Brain microvascular endothelial cell (primary cell): ENCODE results near the gene PTGDS.

Experiments
- DNase-seq: peaks from one replicate; pipeline ENCODE4 v3.0.0-alpha.2; 2020
- H3K27ac ChIP-seq: fragments of 250-450 bp; sonication (Bioruptor Pico); 2 replicates; pipeline ENCODE4 v1.5.1; 2020; ENCODE audit warnings: mild to moderate bottlenecking, moderate library complexity
- H3K27me3 ChIP-seq: fragments of 250-450 bp; sonication (Bioruptor Pico); replicated peaks from 2 replicates; pipeline ENCODE4 v1.5.1; 2020; ENCODE audit warnings: mild to moderate bottlenecking
- H3K36me3 ChIP-seq: fragments of 250-450 bp; sonication (Bioruptor Pico); replicated peaks from 2 replicates; pipeline ENCODE4 v1.5.1; 2020; ENCODE audit warnings: mild to moderate bottlenecking
- H3K4me3 ChIP-seq: 2 replicates; pipeline ENCODE4 v1.5.1; 2011; ENCODE audit warnings: low read depth, mild to moderate bottlenecking, control low read depth, low read length, moderate library complexity
- in situ Hi-C: cut with HindIII; loops from 2 replicates; pipeline ENCODE4 v1.10.0; 2017; ENCODE audit warnings: low sequenced_read_pairs, low pct_ligation_motif_present
- TF ChIP-seq, protein P1 (sequence below): IDR thresholded peaks from 2 replicates; pipeline ENCODE4 v1.5.1; 2011; ENCODE audit warnings: low read depth, mild to moderate bottlenecking, moderate library complexity, low read length, control low read depth, inconsistent platforms; ENCODE audit errors: missing control alignments

PTGDS gene

DNA sequence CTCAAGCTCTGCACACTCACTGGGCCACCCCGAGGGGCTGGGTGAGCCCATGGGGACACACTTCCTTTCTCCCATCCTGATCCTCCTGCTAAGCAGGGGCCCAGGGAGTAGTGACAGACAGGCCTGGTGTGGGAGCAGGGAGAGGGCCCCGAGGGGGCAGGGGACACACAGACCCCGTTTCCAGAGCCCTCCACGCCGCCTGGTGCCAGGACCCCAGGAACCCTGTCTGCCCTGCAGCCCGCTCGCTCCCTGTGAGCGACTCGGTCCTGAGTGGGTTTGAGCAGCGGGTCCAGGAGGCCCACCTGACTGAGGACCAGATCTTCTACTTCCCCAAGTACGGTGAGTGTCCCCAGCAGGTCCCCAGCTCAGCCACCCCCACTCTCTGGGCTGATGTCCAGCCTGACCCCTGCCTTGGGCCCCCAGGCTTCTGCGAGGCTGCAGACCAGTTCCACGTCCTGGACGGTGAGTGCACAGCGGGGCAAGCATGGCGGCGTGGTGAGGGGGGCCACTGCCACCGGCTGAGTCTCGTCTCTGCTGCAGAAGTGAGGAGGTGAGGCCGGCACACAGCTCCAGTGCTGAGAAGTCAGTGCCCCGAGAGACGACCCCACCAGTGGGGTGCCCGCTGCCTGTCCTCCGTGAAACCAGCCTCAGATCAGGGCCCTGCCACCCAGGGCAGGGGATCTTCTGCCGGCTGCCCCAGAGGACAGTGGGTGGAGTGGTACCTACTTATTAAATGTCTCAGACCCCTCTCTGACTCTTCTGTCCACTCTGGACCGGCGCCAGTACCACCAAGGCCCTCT, 30.9 kb upstream of the PTGDS start:
- TF ChIP-seq, protein P1, sequence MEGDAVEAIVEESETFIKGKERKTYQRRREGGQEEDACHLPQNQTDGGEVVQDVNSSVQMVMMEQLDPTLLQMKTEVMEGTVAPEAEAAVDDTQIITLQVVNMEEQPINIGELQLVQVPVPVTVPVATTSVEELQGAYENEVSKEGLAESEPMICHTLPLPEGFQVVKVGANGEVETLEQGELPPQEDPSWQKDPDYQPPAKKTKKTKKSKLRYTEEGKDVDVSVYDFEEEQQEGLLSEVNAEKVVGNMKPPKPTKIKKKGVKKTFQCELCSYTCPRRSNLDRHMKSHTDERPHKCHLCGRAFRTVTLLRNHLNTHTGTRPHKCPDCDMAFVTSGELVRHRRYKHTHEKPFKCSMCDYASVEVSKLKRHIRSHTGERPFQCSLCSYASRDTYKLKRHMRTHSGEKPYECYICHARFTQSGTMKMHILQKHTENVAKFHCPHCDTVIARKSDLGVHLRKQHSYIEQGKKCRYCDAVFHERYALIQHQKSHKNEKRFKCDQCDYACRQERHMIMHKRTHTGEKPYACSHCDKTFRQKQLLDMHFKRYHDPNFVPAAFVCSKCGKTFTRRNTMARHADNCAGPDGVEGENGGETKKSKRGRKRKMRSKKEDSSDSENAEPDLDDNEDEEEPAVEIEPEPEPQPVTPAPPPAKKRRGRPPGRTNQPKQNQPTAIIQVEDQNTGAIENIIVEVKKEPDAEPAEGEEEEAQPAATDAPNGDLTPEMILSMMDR: no peak
- H3K36me3 ChIP-seq: peaks cover 19% of the 10 kb centered on the region
- H3K27ac ChIP-seq: no peak overlapping the region
- DNase-seq: no peak
- no peaks in the 10 kb centered on the region for H3K27me3 ChIP-seq
- no peak overlapping the region for H3K4me3 ChIP-seq
- in situ Hi-C loops: loop anchor here (25.0 kb wide), 1 partner anchor 91 kb away; the partner anchor contains the start of genes ABCA2, FUT7 and NPDC1

DNA sequence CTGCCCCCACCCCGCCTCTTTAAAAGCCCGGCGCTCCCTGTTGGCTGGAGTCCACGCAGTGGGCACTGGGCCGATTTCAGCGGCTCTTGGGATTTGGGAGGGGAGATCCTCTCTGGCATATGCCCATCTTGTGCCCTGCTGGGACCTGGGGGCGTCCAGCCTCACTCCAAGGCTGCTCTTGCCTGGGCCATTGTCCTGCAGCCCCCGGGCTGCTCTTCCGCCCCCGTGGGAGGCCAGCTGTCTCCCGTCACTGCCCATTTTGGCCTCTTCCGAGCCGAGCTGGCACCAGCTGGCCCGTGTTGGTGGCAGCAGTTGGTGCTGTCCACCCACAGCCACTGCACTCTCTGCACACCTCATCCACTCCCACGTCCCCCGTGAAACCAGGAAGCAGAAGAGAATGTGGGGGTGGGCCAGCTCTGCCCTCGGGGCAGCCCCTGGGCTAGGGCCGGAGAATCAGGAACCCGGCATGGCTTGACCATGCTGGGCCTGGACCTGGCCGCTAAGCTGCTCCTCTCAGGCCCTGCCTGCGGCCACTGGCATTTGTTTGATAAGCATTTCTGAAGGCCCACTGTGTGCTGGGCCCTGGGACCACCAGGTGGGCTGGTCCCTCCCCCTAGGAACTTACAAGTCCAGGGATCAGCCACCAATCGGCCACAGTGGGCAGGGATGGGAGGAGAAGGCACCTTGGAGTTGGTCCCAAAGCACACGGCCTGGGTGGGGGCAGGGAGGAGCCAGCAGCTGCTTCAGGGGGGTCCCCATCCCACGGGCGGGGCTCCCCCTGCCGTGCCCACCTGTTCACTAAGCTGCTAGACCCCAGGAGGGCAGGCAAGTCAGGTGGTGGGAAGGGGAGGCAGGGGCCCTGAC, 30.0 kb upstream of the PTGDS start:
- no peaks in the 10 kb centered on the region for H3K27me3 ChIP-seq
- TF ChIP-seq, protein P1: no peak
- peaks cover 11% of the 10 kb centered on the region for H3K36me3 ChIP-seq
- no peak for DNase-seq
- in situ Hi-C loops: loop anchor here (25.0 kb wide), 1 partner anchor 90 kb away; the partner anchor contains the start of genes ABCA2, FUT7 and NPDC1
- no peak overlapping the region for H3K4me3 ChIP-seq
- no peak overlapping the region for H3K27ac ChIP-seq

DNA sequence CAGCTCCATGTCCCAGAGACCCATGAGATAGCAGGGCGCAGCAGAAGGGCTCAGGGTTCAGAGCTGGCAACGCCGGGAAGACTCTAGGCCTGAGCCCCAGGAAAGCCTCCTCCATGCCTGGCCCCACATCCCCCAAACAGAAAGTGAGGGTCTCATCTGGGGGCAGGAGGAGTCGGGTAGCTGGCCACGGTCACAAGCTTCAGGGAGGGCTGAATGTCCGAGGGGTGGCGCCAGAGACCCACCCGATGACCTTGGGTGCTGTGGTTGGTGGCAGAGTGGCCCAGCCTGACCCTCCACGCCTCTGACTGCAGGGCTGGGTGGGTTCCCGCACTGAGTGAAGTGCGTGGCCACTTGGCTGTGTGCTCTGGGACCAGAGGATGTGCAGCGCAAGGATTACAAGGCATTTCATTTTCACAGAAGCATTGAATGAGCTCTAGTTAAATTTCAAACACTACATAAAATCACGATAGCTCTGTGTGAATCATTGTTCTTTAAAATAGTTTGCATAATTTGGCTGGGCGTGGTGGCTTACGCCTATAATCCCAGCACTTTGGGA, 29.3 kb upstream of the PTGDS start:
- Histone ChIP-seq H3K27ac (no peak overlapping the region), H3K27me3 (no peaks in the 10 kb centered on the region), H3K36me3 (peaks cover 3% of the 10 kb centered on the region), H3K4me3 (no peak overlapping the region)
- in situ Hi-C loops: loop anchor here (25.0 kb wide), 1 partner anchor 89 kb away; the partner anchor contains the start of genes ABCA2, FUT7 and NPDC1
- no peak for DNase-seq
- TF ChIP-seq, protein P1: peak; percentile 68

DNA sequence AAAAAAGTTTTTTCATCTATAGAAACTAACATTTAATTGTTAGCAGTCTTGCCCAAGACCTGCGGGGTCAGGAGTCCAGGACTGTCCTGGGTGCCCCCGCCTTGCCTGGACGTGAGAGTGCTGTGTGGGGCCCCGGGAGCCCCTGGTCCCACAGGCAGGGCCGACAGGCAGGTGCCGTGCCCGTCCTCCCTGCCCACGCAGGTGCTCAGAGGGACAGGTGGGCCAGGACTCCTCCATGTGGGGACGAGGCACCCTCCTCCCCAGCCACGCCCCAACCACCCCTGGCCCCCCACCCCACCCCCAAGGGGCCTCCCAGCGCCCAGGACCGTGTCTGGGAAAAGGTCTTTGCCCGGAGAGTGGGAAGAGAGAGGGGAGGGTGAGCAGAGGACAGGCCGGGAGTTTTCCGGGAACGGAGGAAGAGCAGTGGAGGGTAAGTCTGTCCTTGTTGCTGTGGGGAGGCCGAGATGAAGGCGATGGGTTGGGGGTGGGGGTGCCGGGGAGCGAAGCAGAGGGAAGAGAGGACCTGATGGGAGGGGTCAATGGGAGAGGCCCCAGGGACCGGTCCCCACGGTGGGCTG, 28.0 kb upstream of the PTGDS start:
- in situ Hi-C loops: loop anchor here (25.0 kb wide), 1 partner anchor 88 kb away; the partner anchor contains the start of genes ABCA2, FUT7 and NPDC1
- H3K36me3 ChIP-seq: no peaks in the 10 kb centered on the region
- no peaks in the 10 kb centered on the region for H3K27me3 ChIP-seq
- TF ChIP-seq, protein P1: no peak
- peak overlapping the region; percentile 53 for H3K4me3 ChIP-seq
- H3K27ac ChIP-seq: no peak overlapping the region
- DNase-seq: no peak
